C4-2B (cell line): Measurements from ENCODE around the gene RIIAD1.

ENCODE experiments used
- ZFX ChIP-seq: fragments of 450-650 bp; IDR thresholded peaks from 2 replicates; pipeline ENCODE4 v1.6.1; 2017
- TF ChIP-seq, protein P1 (sequence below): fragments of 450-650 bp; conservative IDR thresholded peaks from 2 replicates; pipeline ENCODE4 v1.5.1; 2017; ENCODE audit warnings: mild to moderate bottlenecking

DNA sequence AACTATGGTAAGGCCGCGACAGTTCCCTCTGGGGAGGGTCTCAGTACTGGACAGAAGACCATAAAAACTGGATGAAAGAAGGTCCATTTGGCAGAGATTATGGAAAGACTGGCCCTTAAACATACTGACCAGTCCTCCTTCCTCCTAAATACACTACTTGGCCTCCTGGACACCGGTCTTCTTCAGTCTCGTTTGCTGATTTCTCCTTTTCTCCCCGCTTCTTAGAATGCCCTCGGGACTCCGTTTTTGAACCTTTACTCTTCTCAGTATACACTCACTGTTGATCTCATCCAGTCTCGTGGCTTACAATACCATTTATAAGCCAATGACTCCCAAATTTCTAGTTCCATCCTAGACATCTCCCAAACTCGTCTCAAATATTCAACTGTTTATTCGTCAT lies 42.7 kb downstream of the RIIAD1 start:
- TF ChIP-seq, protein P1, sequence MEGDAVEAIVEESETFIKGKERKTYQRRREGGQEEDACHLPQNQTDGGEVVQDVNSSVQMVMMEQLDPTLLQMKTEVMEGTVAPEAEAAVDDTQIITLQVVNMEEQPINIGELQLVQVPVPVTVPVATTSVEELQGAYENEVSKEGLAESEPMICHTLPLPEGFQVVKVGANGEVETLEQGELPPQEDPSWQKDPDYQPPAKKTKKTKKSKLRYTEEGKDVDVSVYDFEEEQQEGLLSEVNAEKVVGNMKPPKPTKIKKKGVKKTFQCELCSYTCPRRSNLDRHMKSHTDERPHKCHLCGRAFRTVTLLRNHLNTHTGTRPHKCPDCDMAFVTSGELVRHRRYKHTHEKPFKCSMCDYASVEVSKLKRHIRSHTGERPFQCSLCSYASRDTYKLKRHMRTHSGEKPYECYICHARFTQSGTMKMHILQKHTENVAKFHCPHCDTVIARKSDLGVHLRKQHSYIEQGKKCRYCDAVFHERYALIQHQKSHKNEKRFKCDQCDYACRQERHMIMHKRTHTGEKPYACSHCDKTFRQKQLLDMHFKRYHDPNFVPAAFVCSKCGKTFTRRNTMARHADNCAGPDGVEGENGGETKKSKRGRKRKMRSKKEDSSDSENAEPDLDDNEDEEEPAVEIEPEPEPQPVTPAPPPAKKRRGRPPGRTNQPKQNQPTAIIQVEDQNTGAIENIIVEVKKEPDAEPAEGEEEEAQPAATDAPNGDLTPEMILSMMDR: no peak
- no peak for TF ChIP-seq ZFX
